Gastroesophageal sphincter (tissue), 3 donors: ENCODE results near the gene SUPV3L1.

Experiments
- CTCF ChIP-seq, 4 experiments: fragments of 200-600 bp in 2 of 4; fragments of 450-650 bp in 2 of 4; sonication (generic) in 1 of 4; IDR thresholded peaks; one replicate each; pipeline ENCODE4 v1.5.1; 2017 to 2019; ENCODE audit warnings: antibody characterized with exemption in 4 of 4, mild to moderate bottlenecking in 2 of 4, moderate library complexity in 2 of 4
- POLR2A ChIP-seq, 2 donors: fragments of 450-650 bp; IDR thresholded peaks; one replicate each; pipeline ENCODE4 v1.6.1; 2017; ENCODE audit warnings: antibody characterized with exemption in 2 of 2, mild to moderate bottlenecking in 2 of 2, moderate library complexity in 1 of 2
- POLR2AphosphoS5 ChIP-seq: sonication (generic); formaldehyde crosslinking; IDR thresholded peaks from one replicate; pipeline ENCODE4 v1.6.1; 2017; ENCODE audit warnings: antibody characterized with exemption

- TF ChIP-seq CTCF (IDR thresholded peaks at IDR 0.05) (no peak), POLR2AphosphoS5 (no peak), POLR2A (IDR thresholded peaks at IDR 0.05) (no peak)
Measured at GRCh38 chr10:69248117-69248730, 68.2 kb downstream of the SUPV3L1 start.
